Gastroesophageal sphincter (tissue), 4 donors: Measurements from ENCODE around the gene TMEM231. TPM values are rescaled to one million over a fixed set of nuclear protein-coding genes. Genes with fewer than 3 reads are reported as not detected.

ENCODE experiments used
- ATAC-seq: fragments of 150-250 bp; one replicate; pipeline ENCODE4 v1.9.1; 2016; ENCODE audit warnings: mild to moderate bottlenecking, moderate library complexity
- H3K27ac ChIP-seq, 4 donors: fragments of 200-600 bp; sonication (generic) in 3 of 4; 1 replicate in 3 of 4; 2 replicates in 1 of 4; pipeline ENCODE4 v1.5.1; 2016 to 2019
- H3K27me3 ChIP-seq: fragments of 200-600 bp; sonication (generic); one replicate; pipeline ENCODE4 v1.5.1; 2019
- H3K36me3 ChIP-seq, 2 donors: fragments of 200-600 bp; sonication (generic); one replicate each; pipeline ENCODE4 v1.5.1; 2019; ENCODE audit warnings: control low read depth in 1 of 2
- H3K4me1 ChIP-seq, 3 donors: fragments of 200-600 bp; sonication (generic); 1 replicate in 2 of 3; 2 replicates in 1 of 3; pipeline ENCODE4 v1.5.1; 2016 to 2019; ENCODE audit warnings: control low read depth in 2 of 3
- H3K4me3 ChIP-seq, 2 donors: fragments of 200-600 bp; sonication (generic); one replicate each; pipeline ENCODE4 v1.5.1; 2019; ENCODE audit warnings: mild to moderate bottlenecking in 1 of 2, moderate library complexity in 1 of 2
- H3K9me3 ChIP-seq, 3 donors: fragments of 200-600 bp; sonication (generic); one replicate each; pipeline ENCODE4 v1.5.1; 2017 to 2019; ENCODE audit warnings: control low read depth in 2 of 3
- CTCF ChIP-seq, 4 experiments: fragments of 200-600 bp in 2 of 4; fragments of 450-650 bp in 2 of 4; sonication (generic) in 1 of 4; IDR thresholded peaks; one replicate each; pipeline ENCODE4 v1.5.1; 2017 to 2019; ENCODE audit warnings: antibody characterized with exemption in 4 of 4, mild to moderate bottlenecking in 2 of 4, moderate library complexity in 2 of 4
- EP300 ChIP-seq: sonication (generic); formaldehyde crosslinking; IDR thresholded peaks from one replicate; pipeline ENCODE4 v1.6.1; 2017; ENCODE audit warnings: antibody characterized with exemption, mild to moderate bottlenecking
- POLR2A ChIP-seq, 2 donors: fragments of 450-650 bp; IDR thresholded peaks; one replicate each; pipeline ENCODE4 v1.6.1; 2017; ENCODE audit warnings: antibody characterized with exemption in 2 of 2, mild to moderate bottlenecking in 2 of 2, moderate library complexity in 1 of 2
- POLR2AphosphoS5 ChIP-seq: sonication (generic); formaldehyde crosslinking; IDR thresholded peaks from one replicate; pipeline ENCODE4 v1.6.1; 2017; ENCODE audit warnings: antibody characterized with exemption
- WGBS, 2 donors: methylation state at CpG; one replicate each; pipeline ENCODE4 v1.1.5; 2018; ENCODE audit warnings: low coverage in 1 of 2; 5-methylcytosine and 5-hydroxymethylcytosine counted together
- total RNA-seq, 4 donors: library from RNA; depleted of rRNA; stranded (reverse); fragments of >200 nt; gene quantifications; one replicate each; pipeline ENCODE4 v1.1.0, GENCODE V29; 2016

The TMEM231 gene
- total RNA-seq, 4 donors from 2014 or later = 7.2 to 12.0 (median 9.3) TPM

DNA sequence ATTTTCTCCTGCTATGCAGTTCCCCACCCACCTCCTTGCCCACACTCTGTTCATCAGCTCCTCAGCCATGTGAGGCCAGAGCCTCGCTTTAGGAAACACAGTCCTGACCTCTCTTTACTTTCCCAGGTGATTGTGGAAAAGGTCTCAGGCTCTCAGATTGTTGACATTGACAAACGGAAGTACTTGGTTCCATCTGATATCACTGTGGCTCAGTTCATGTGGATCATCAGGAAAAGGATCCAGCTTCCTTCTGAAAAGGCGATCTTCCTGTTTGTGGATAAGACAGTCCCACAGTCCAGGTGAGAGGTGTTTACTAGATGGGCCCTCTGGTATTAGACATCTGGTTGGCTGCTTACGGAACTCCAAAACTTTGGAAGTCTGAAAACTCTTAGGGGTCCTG, 11.9 kb upstream of the TMEM231 start:
- Histone ChIP-seq H3K27ac (peak overlapping the region in 1 of 4 donors; percentile 81), H3K9me3 (no peaks in the 10 kb centered on the region), H3K4me1 (peaks cover 0 to 74% (median 10%) of the 10 kb centered on the region in 3 donors), H3K27me3 (no peaks in the 10 kb centered on the region), H3K36me3 (peaks cover 0 to 52% of the 10 kb centered on the region in 2 donors), H3K4me3 (peak overlapping the region in 1 of 2 donors; percentile 100)
- 79 to 100% methylated on average over 1 to 2 of the region's 4 CpGs for WGBS, 2 donors
- no peak for ATAC-seq
- TF ChIP-seq POLR2A (IDR thresholded peaks at IDR 0.05) (no peak), EP300 (no peak), CTCF (IDR thresholded peaks at IDR 0.05) (no peak), POLR2AphosphoS5 (no peak)

- WGBS, 2 donors = no CpG with 5 or more reads among the region's 32 CpGs
- no peak for ATAC-seq
- Histone ChIP-seq H3K9me3 (no peaks in the 10 kb centered on the region), H3K27ac (peak overlapping the region; percentile 50 to 88 (median 73)), H3K4me3 (peak overlapping the region; percentile 94 to 100), H3K36me3 (peaks cover 0 to 41% of the 10 kb centered on the region in 2 donors), H3K4me1 (peaks cover 0 to 63% (median 10%) of the 10 kb centered on the region in 3 donors), H3K27me3 (no peaks in the 10 kb centered on the region)
- TF ChIP-seq POLR2A (IDR thresholded peaks at IDR 0.05) = no peak
- no peak for TF ChIP-seq POLR2AphosphoS5
Observed at GRCh38 chr16:75566758-75567255, 10.8 kb upstream of the TMEM231 start.

DNA sequence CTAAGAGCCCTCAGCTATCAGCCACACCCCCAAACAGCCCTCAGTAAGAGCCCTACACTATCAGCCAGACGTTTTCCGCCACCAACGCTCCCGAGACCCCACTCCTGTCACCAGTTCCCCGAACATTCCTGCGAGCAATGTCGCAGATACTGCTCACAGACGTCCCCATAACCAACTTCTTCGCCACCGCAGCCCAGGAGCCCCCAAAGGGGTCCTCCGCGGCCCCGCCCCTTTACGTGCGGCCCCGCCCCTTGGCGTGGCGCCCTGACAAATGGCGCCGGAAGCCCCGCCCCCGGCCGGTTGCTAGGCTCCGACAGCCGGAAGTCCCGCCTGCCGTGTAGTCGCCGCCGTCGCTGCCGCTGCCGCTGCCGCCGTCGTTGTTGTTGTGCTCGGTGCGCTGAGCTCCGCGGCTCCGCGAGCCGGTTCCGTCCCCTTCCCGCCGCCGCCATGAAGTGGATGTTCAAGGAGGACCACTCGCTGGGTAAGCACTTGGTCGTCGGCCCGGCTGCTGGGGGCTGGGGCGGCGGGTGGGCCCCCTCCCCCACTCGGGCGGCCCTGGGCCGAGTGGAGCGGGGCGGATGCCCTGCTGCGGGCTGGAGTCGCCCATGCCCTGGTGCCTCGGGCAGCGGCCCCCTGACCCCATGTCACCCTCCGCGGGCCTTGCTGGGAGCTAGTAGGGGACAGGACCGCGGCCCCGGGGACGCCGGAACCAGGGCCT, 10.1 kb upstream of the TMEM231 start, which contains the start of gene GABARAPL2:
TSS of gene GABARAPL2 (plus strand) at position 340 of the 718 bp plus-strand sequence. CDS start at position 448, 108 bp downstream.
- no peaks in the 10 kb centered on the region for H3K27me3 ChIP-seq
- no peaks in the 10 kb centered on the region for H3K9me3 ChIP-seq
- H3K27ac ChIP-seq = peak within 1 kb of the TSS; percentile 50 to 88 (median 73)
- 0 to 2% methylated on average over 2 to 9 of the region's 69 CpGs for WGBS, 2 donors
- H3K36me3 ChIP-seq = peaks cover 0 to 35% of the 10 kb centered on the region in 2 donors
- peaks cover 0 to 57% (median 10%) of the 10 kb centered on the region in 3 donors for H3K4me1 ChIP-seq
- TF ChIP-seq POLR2A (IDR thresholded peaks at IDR 0.05) = peak; percentile 68 to 70
- peak; percentile 85 for TF ChIP-seq POLR2AphosphoS5
- TF ChIP-seq CTCF (IDR thresholded peaks at IDR 0.05) = no peak
- peak; percentile 93 for ATAC-seq
- peak within 1 kb of the TSS; percentile 94 to 100 for H3K4me3 ChIP-seq

- Histone ChIP-seq H3K9me3 (no peaks in the 10 kb centered on the region), H3K4me3 (peak overlapping the region; percentile 94 to 100), H3K27me3 (no peaks in the 10 kb centered on the region), H3K4me1 (peaks cover 0 to 51% (median 10%) of the 10 kb centered on the region in 3 donors), H3K27ac (peak overlapping the region in 3 of 4 donors; percentile 65 to 88 (median 81)), H3K36me3 (peaks cover 0 to 29% of the 10 kb centered on the region in 2 donors)
- 15 to 23% methylated on average over 12 to 15 of the region's 15 CpGs for WGBS, 2 donors
- no peak for TF ChIP-seq CTCF (IDR thresholded peaks at IDR 0.05)
- no peak for TF ChIP-seq EP300
- TF ChIP-seq POLR2A (IDR thresholded peaks at IDR 0.05) = no peak
- TF ChIP-seq POLR2AphosphoS5 = no peak
- ATAC-seq = no peak
Observed at GRCh38 chr16:75565640-75566039, 9.6 kb upstream of the TMEM231 start.

GRCh38 chr16:75559564-75560372, 3.7 kb upstream of the TMEM231 start:
- no peaks in the 10 kb centered on the region for H3K27me3 ChIP-seq
- no peaks in the 10 kb centered on the region for H3K36me3 ChIP-seq
- H3K9me3 ChIP-seq = no peaks in the 10 kb centered on the region
- peaks cover 0 to 14% (median 0%) of the 10 kb centered on the region in 3 donors for H3K4me1 ChIP-seq
- TF ChIP-seq POLR2A (IDR thresholded peaks at IDR 0.05) (no peak), POLR2AphosphoS5 (no peak), EP300 (no peak), CTCF (IDR thresholded peaks at IDR 0.05) (no peak)
- 47 to 53% methylated on average over 5 to 9 of the region's 10 CpGs for WGBS, 2 donors
- no peak overlapping the region for H3K27ac ChIP-seq
- no peak overlapping the region for H3K4me3 ChIP-seq
- no peak for ATAC-seq
